PC-9 (cell line): Measurements from ENCODE around the gene YRDC.

ENCODE experiments used
- EZH2 ChIP-seq: fragments of 200-600 bp; sonication (generic); IDR thresholded peaks from 2 replicates; pipeline ENCODE4 v1.8.0; 2017; ENCODE audit warnings: antibody characterized with exemption, low read depth
- TF ChIP-seq, protein P1 (sequence below): fragments of 200-600 bp; sonication (generic); conservative IDR thresholded peaks from 2 replicates; pipeline ENCODE4 v1.6.1; 2017; ENCODE audit warnings: mixed run types, antibody characterized with exemption, mild to moderate bottlenecking, moderate library complexity

DNA sequence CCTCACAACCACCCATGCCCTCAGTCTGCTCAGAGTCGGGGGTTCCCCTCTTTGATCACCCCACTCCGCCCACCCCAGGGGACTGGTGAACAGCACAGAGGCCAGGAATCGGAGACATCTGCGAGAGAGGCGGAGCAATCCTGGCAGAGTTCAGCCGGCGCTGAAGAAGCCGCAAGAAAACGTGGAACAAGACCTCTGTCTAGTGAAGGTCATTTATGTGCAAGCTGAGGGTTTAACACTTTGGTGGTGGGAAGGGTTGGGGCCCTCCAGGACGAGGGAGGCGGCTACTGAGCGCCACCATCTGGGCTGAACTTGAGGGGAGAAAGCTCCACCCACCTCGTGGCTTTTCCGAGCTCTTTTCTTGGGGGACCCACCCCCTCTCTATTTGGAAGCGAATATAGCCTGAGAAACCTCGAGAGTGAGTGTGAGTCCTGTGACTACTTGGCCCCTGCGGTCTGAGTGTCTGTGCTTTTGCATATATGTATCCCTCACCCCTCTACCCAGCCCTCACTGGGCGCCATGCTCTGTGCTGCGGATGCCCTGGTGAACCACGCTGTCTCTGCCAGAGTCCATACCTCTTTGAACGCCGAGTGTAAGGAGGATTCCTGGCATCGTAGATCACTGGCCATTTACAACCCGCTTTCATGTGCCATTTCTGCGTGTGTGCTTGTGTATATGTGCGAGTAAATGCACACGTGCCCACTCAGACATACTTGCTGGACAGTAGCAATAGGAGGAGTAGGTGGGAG lies 41.9 kb downstream of the YRDC start:
- TF ChIP-seq, protein P1, sequence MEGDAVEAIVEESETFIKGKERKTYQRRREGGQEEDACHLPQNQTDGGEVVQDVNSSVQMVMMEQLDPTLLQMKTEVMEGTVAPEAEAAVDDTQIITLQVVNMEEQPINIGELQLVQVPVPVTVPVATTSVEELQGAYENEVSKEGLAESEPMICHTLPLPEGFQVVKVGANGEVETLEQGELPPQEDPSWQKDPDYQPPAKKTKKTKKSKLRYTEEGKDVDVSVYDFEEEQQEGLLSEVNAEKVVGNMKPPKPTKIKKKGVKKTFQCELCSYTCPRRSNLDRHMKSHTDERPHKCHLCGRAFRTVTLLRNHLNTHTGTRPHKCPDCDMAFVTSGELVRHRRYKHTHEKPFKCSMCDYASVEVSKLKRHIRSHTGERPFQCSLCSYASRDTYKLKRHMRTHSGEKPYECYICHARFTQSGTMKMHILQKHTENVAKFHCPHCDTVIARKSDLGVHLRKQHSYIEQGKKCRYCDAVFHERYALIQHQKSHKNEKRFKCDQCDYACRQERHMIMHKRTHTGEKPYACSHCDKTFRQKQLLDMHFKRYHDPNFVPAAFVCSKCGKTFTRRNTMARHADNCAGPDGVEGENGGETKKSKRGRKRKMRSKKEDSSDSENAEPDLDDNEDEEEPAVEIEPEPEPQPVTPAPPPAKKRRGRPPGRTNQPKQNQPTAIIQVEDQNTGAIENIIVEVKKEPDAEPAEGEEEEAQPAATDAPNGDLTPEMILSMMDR, result no peak
- TF ChIP-seq EZH2, result no peak
